ENCODE results near the gene GALNT14. TPM values are rescaled to one million over a fixed set of nuclear protein-coding genes. Genes with fewer than 3 reads are reported as not detected.

Gene GALNT14
- total and polyA plus RNA-seq, 9 of the 15 experiments (the other 6 are each of a cell fraction or from before 2014, with no cell fraction given) = 0.11 TPM; not detected in 8

GRCh38 chr2:30931841-30932407, 206.3 kb downstream of the GALNT14 start:
- Histone ChIP-seq H3K27ac (ENCODE audit: extremely low read depth, low read depth, low read length) (no peak overlapping the region), H3K36me3 (ENCODE audit: control insufficient read depth, insufficient read depth, low read length) (no peaks in the 10 kb centered on the region), H3K4me2 (ENCODE audit: insufficient read depth, low read length) (0 out of 2 replicates have a peak overlapping the region, but pooled peaks have one; percentile 5), H3K79me2 (ENCODE audit: control insufficient read depth, insufficient read depth, low read length) (no peaks in the 10 kb centered on the region), H3K9me1 (ENCODE audit: control insufficient read depth, insufficient read depth, low read length) (peaks cover 3% of the 10 kb centered on the region), H3K9ac (ENCODE audit: insufficient read depth in 1 of 2, low read depth in 2 of 2, low read length in 2 of 2) (peak overlapping the region in 1 of 2 experiments; percentile 68; a peak in 2 of 4 replicates), H2AFZ (ENCODE audit: low read depth, low read length) (no peak overlapping the region), H3K4me1 (replicated peaks in 1 of 2; ENCODE audit: control insufficient read depth in 2 of 2, insufficient read depth in 2 of 2, low read length in 2 of 2) (peaks cover 6 to 10% of the 10 kb centered on the region in 2 experiments; a peak in 4 of 5 replicates), H4K20me1 (replicated peaks; ENCODE audit: control insufficient read depth, insufficient read depth, low read length) (no peaks in the 10 kb centered on the region; the same call in 1 of the 2 replicates), H3K27me3 (ENCODE audit: control insufficient read depth in 2 of 2, insufficient read depth in 2 of 2, low read length in 2 of 2) (peaks cover 0 to 15% of the 10 kb centered on the region in 2 experiments; a peak in 2 of 5 replicates), H3K4me3 (no peak overlapping the region), H3K9me3 (replicated peaks; ENCODE audit: control insufficient read depth, insufficient read depth, low read depth, low read length) (no peaks in the 10 kb centered on the region)
- ATAC-seq (peak; percentile 88), DNase-seq (ENCODE audit: extremely low read depth in 1 of 4, low spot score in 3 of 4) (peak; percentile 59 to 67 (median 61)), FAIRE-seq (peak; percentile 32)
- BruUV-seq (replicated peaks) = no TSS peak
- ChIA-PET CTCF (ENCODE audit: low intra/inter-chr PET ratio) (no interaction called here), POLR2A (no interaction called here)
- in situ Hi-C loops (cut with MboI) (no loop called here), intact Hi-C loops (cut with micrococcal nuclease) (no loop called here)
- under 1% methylated on average over 18 of the region's 19 CpGs for WGBS (ENCODE audit: insufficient coverage, low coverage, missing lambda C conversion rate)
- TF ChIP-seq, protein P1, sequence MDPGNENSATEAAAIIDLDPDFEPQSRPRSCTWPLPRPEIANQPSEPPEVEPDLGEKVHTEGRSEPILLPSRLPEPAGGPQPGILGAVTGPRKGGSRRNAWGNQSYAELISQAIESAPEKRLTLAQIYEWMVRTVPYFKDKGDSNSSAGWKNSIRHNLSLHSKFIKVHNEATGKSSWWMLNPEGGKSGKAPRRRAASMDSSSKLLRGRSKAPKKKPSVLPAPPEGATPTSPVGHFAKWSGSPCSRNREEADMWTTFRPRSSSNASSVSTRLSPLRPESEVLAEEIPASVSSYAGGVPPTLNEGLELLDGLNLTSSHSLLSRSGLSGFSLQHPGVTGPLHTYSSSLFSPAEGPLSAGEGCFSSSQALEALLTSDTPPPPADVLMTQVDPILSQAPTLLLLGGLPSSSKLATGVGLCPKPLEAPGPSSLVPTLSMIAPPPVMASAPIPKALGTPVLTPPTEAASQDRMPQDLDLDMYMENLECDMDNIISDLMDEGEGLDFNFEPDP (CRISPR knock-in tag; IDR thresholded peaks at IDR 0.05) = no peak
- no peak for TF ChIP-seq CHD4 (IDR thresholded peaks at IDR 0.05; ENCODE audit: insufficient read depth, insufficient replicate concordance, low read depth, low read length, poor library complexity, severe bottlenecking)
- 0 out of 2 replicates have a peak, but pooled peaks have one; percentile 20 for TF ChIP-seq POLR2AphosphoS5 (IDR thresholded peaks at IDR 0.05; ENCODE audit: control insufficient read depth, insufficient read depth, low read depth, low read length)
- no peak for TF ChIP-seq NR2F6 (CRISPR knock-in tag; IDR thresholded peaks at IDR 0.05)
- TF ChIP-seq KLF1 (tag; IDR thresholded peaks at IDR 0.05) = no peak
- TF ChIP-seq ZSCAN32 (CRISPR knock-in tag; IDR thresholded peaks at IDR 0.05) = no peak
- no peak for TF ChIP-seq JUNB (CRISPR knock-in tag; conservative IDR thresholded peaks at IDR 0.05)
- no peak for TF ChIP-seq MAFG (tag; conservative IDR thresholded peaks at IDR 0.05)
- TF ChIP-seq ZNF592 (IDR thresholded peaks at IDR 0.05) = no peak
- no peak for TF ChIP-seq SRSF3 (IDR thresholded peaks at IDR 0.05; ENCODE audit: insufficient read depth, low read length)
- TF ChIP-seq FOXK2 (conservative IDR thresholded peaks at IDR 0.05 in 1 of 2, IDR thresholded peaks at IDR 0.05 in 1 of 2; ENCODE audit: low read depth in 2 of 2) = no peak
- peak; percentile 66 for TF ChIP-seq CBFA2T3 (IDR thresholded peaks at IDR 0.05)
- TF ChIP-seq TAL1 (IDR thresholded peaks at IDR 0.05) = peak; percentile 34; the same call in 1 of the 2 replicates
- TF ChIP-seq SIN3B (IDR thresholded peaks at IDR 0.05; ENCODE audit: low read depth) = no peak
- TF ChIP-seq MCM3 (IDR thresholded peaks at IDR 0.05) = no peak
- TF ChIP-seq MAFK (IDR thresholded peaks at IDR 0.05; ENCODE audit: low read length) = no peak
- no peak for TF ChIP-seq ZNF174 (CRISPR knock-in tag; IDR thresholded peaks at IDR 0.05)
- no peak for TF ChIP-seq BCOR (IDR thresholded peaks at IDR 0.05)
